ENCODE data around the gene TUSC2.

TUSC2 gene

DNA sequence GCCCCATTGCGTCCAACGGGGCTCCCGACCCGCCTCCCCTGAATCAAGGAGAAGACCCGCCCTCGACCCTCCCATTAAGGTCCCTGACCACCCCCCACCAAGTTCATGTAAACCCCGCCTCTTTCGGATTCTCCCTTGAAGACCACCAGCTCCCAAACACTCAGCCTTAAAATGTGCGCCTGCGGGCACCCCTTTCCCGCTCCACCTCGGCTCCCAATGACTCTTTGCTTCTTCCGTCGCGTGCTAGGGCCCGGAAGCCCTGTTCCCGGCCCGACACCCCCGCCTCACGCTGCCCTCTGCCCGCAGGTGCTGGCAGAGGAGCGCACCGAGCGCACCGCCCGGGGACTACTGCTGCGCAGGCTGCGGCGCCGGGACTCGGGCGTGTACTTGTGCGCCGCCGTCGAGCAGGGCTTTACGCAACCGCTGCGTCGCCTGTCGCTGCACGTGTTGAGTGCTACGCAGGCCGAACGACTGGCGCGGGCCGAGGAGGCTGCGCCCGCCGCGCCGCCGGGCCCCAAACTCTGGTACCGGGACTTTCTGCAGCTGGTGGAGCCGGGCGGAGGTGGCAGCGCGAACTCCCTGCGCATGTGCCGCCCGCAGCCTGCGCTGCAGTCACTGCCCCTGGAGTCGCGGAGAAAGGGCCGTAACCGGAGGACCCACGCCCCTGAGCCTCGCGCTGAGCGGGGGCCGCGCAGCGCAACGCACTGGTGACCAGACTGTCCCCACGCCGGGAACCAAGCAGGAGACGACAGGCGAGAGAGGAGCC is 51.8 kb downstream of the TUSC2 start:
- no peak for DNase-seq (ENCODE audit: low read depth in 2 of 3, low spot score in 1 of 3)

DNA sequence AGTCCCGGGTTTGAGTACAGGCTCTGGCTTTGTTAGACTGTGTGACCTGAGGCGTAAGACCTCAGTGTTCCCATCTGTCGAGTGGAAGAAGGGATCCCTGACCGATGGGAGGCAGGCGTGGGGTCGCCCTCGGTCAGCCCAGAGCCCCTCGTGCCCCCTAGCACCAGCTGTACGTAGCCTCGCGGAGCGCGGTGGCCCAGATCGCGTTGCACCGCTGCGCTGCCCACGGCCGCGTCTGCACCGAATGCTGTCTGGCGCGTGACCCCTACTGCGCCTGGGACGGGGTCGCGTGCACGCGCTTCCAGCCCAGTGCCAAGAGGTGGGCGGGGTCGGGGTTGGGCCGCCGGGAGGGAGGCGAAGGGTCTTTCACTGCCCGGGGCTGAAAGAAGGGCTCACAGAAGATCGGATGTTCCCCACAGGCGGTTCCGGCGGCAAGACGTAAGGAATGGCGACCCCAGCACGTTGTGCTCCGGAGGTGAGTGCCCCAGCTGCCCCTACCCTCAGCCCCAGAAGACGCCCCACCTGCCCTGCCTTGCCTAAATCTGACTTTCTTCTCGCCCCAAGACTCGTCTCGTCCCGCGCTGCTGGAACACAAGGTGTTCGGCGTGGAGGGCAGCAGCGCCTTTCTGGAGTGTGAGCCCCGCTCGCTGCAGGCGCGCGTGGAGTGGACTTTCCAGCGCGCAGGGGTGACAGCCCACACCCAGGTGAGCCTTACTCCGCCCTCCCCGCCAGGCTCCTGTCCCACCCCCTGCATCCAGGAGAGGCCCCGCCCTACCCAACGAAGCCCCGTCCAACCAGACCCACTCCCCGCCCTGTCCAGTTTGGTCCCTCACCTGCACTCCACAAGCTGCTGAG is 52.7 kb downstream of the TUSC2 start:
- DNase-seq (ENCODE audit: low read depth in 2 of 3, low spot score in 1 of 3): no peak

Data from stimulated activated CD4-positive, alpha-beta T cell treated with anti-CD3 and anti-CD28 coated beads, Interleukin-12 subunit alpha, Interleukin-12 subunit beta, amount 100 ng/mL, for 48 hours (primary cell).